Small intestine (tissue), 7 donors: ENCODE results near the gene COL25A1. TPM values are rescaled to one million over a fixed set of nuclear protein-coding genes. Genes with fewer than 3 reads are reported as not detected.

Experiments used
- DNase-seq, 2 donors: peaks; one replicate each; pipeline versions ENCODE4 v3.0.0 to v3.0.0-alpha.2; 2013
- FAIRE-seq: peaks from 2 replicates; lab custom pipeline; 2012; peaks lifted over from hg19 to GRCh38; lab: Jason Lieb, UNC
- H3K27ac ChIP-seq, 3 donors: one replicate each; pipeline ENCODE4 v1.5.1; 2013; ENCODE audit warnings: low read length in 2 of 3, mild to moderate bottlenecking in 2 of 3, control low read depth in 1 of 3, inconsistent platforms in 1 of 3, low read depth in 1 of 3, moderate library complexity in 1 of 3
- H3K27me3 ChIP-seq, 3 donors: one replicate each; pipeline ENCODE4 v1.6.1; 2013; ENCODE audit warnings: low read length in 3 of 3, inconsistent platforms in 1 of 3; ENCODE audit not compliant: control insufficient read depth in 3 of 3, insufficient read depth in 3 of 3
- H3K36me3 ChIP-seq, 3 donors: one replicate each; pipeline ENCODE4 v1.6.1; 2013; ENCODE audit warnings: low read length in 3 of 3, inconsistent platforms in 1 of 3, low read depth in 1 of 3, mild to moderate bottlenecking in 1 of 3, moderate library complexity in 1 of 3; ENCODE audit not compliant: control insufficient read depth in 3 of 3, insufficient read depth in 2 of 3
- H3K4me1 ChIP-seq, 3 donors: one replicate each; pipeline ENCODE4 v1.6.1; 2013; ENCODE audit warnings: low read length in 2 of 3, inconsistent platforms in 1 of 3, low read depth in 1 of 3, mild to moderate bottlenecking in 1 of 3, moderate library complexity in 1 of 3; ENCODE audit not compliant: control insufficient read depth in 3 of 3, insufficient read depth in 2 of 3
- H3K4me3 ChIP-seq, 3 donors: one replicate each; pipeline ENCODE4 v1.5.1; 2013; ENCODE audit warnings: low read length in 3 of 3, control low read depth in 1 of 3, inconsistent platforms in 1 of 3, low read depth in 1 of 3, mild to moderate bottlenecking in 1 of 3, moderate library complexity in 1 of 3
- H3K9me3 ChIP-seq, 2 donors: one replicate each; pipeline ENCODE4 v1.6.1; 2013; ENCODE audit warnings: low read depth in 1 of 2, low read length in 1 of 2; ENCODE audit not compliant: control insufficient read depth in 2 of 2, insufficient read depth in 1 of 2
- WGBS, 3 donors: extraction: QIAGEN DNeasy Blood & Tissue Kit; methylation state at CpG; one replicate each; pipeline ENCODE4 v1.1.7; 2013; 5-methylcytosine and 5-hydroxymethylcytosine counted together
- polyA plus RNA-seq, 4 donors: library from polyadenylated mRNA; stranded (reverse) in 3 of 4; unstranded in 1 of 4; fragments of 200-250 nt in 3 of 4; fragments of 120-200 nt in 1 of 4; gene quantifications; one replicate each; pipeline versions ENCODE4 v1.2.1 to v1.2.3, GENCODE V29; 2013
- donor health status: healthy with polysubstance abuse.
- donor health status: control.
- donor health status: control.
- donor health status: Bipolar disorder and iron deficiency.
- donor health status: healthy.

Gene COL25A1
- polyA plus RNA-seq, 4 donors, result 0.24 to 6.2 (median 2.5) TPM

DNA sequence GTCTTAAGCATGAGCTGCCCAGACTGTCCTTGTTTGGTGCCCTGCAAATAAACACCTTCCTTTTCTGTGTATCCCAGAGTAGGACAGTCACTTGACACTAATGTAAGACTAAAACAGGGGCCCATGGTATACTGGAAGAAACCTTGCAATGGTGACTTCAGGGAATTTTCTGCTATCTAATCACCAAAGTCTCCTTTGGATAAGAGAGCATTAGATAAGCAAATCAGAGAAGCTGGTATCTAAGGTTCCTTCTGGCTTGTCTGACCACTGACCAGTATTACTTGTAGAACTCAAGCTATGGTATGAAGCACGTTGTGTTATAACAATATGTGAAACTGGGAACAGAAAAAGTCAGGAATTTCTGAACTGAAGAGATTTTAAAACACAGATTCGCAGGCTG is 173.9 kb downstream of the COL25A1 start:
- no peaks in the 10 kb centered on the region for H3K9me3 ChIP-seq
- no peaks in the 10 kb centered on the region for H3K4me1 ChIP-seq
- FAIRE-seq (no peak), DNase-seq (no peak)
- no peak overlapping the region for H3K4me3 ChIP-seq
- H3K27me3 ChIP-seq, result peaks cover 0 to 4% (median 0%) of the 10 kb centered on the region in 3 donors
- H3K36me3 ChIP-seq, result no peaks in the 10 kb centered on the region
- WGBS, 3 donors, result 65 to 73% (median 67%) methylated on average over 2 of the region's 2 CpGs
- H3K27ac ChIP-seq, result no peak overlapping the region

- FAIRE-seq (no peak), DNase-seq (no peak)
- Histone ChIP-seq H3K9me3 (no peaks in the 10 kb centered on the region), H3K4me3 (no peak overlapping the region), H3K27ac (no peak overlapping the region), H3K36me3 (no peaks in the 10 kb centered on the region), H3K4me1 (no peaks in the 10 kb centered on the region), H3K27me3 (peaks cover 0 to 4% (median 0%) of the 10 kb centered on the region in 3 donors)
- 78 to 82% (median 78%) methylated on average over 2 of the region's 2 CpGs for WGBS, 3 donors
Observed at GRCh38 chr4:109127866-109128265, 174.6 kb downstream of the COL25A1 start.

- H3K4me1 ChIP-seq, result no peaks in the 10 kb centered on the region
- H3K36me3 ChIP-seq, result no peaks in the 10 kb centered on the region
- no peak overlapping the region for H3K4me3 ChIP-seq
- H3K27ac ChIP-seq, result no peak overlapping the region
- H3K27me3 ChIP-seq, result peaks cover 0 to 4% (median 0%) of the 10 kb centered on the region in 3 donors
- no peaks in the 10 kb centered on the region for H3K9me3 ChIP-seq
- no peak for FAIRE-seq
- 77 to 78% (median 78%) methylated on average over 2 of the region's 2 CpGs for WGBS, 3 donors
- no peak for DNase-seq
Observed at GRCh38 chr4:109126856-109127255, 175.6 kb downstream of the COL25A1 start.

DNA sequence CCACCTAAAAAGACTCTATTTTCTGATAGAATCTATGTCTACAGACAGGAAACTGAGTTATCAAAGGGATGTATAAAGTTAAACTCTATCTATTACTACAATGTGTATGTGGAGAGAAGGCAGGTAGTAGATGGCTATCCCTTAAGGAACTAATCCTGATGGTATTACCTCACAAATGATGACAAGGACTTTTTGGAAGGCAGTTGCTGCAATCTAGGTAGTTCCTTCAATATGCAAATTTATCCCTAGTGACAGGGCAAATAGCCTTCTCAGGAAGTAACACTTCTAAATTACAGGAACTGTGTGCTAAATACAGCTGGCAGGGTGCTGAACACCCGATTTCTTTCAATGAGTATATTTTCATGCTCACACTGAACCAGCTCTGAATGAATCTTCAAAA is 177.4 kb downstream of the COL25A1 start:
- Histone ChIP-seq H3K9me3 (no peaks in the 10 kb centered on the region), H3K27ac (no peak overlapping the region), H3K4me1 (no peaks in the 10 kb centered on the region), H3K36me3 (no peaks in the 10 kb centered on the region), H3K4me3 (no peak overlapping the region), H3K27me3 (peaks cover 0 to 4% (median 0%) of the 10 kb centered on the region in 3 donors)
- no peak for DNase-seq
- 21 to 39% (median 32%) methylated on average over 1 of the region's 1 CpG for WGBS, 3 donors
- no peak for FAIRE-seq

DNA sequence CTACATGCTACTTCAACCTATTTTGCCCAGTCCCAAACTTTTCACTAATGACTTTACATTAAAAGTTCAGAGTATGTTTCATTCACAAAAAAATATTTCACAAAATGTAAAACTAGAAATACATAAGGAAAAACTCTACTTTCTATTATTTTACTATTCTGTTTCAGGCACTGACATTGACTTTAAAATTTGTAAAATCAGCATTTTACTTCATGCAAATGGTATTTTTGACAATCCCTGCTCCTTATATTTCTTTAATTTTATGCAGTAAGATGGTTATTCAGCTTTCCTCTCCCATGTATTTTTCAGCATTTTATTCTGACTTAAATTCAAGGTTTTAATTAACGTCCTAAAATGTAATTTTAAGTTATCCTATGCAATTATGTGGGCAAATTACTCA is 178.5 kb downstream of the COL25A1 start:
- no peak for DNase-seq
- peaks cover 0 to 4% (median 0%) of the 10 kb centered on the region in 3 donors for H3K27me3 ChIP-seq
- FAIRE-seq, result no peak
- H3K27ac ChIP-seq, result no peak overlapping the region
- H3K4me1 ChIP-seq, result no peaks in the 10 kb centered on the region
- no peaks in the 10 kb centered on the region for H3K36me3 ChIP-seq
- H3K4me3 ChIP-seq, result no peak overlapping the region
- WGBS, 3 donors, result 68 to 89% (median 73%) methylated on average over 1 of the region's 1 CpG
- H3K9me3 ChIP-seq, result no peaks in the 10 kb centered on the region

GRCh38 chr4:109121561-109121960 is 180.9 kb downstream of the COL25A1 start:
- no peaks in the 10 kb centered on the region for H3K4me1 ChIP-seq
- no peaks in the 10 kb centered on the region for H3K36me3 ChIP-seq

DNA sequence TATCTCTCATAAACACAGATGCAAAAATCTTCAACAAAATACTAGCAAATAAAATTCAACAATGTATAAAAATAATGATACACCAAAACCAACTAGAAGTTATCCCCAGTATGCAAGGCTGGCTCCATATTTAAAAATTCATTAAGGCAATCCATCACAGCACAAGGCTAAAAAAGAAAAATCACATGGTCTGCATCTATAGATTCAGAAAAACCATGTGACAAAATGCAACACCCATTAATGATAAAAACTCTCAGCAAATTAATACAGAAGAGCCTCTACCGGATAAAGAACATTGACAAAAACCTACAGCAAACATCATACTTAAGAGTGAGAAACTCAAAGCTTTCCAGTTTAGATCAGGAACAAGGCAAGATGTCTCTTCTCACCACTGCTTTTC is 182.6 kb downstream of the COL25A1 start:
- no peak for DNase-seq
- H3K4me3 ChIP-seq, result no peak overlapping the region
- no peaks in the 10 kb centered on the region for H3K9me3 ChIP-seq
- no peak for FAIRE-seq
- WGBS, 3 donors, result 90 to 96% (median 93%) methylated on average over 1 of the region's 1 CpG
- no peaks in the 10 kb centered on the region for H3K27me3 ChIP-seq
- H3K27ac ChIP-seq, result no peak overlapping the region
- no peaks in the 10 kb centered on the region for H3K4me1 ChIP-seq
- H3K36me3 ChIP-seq, result no peaks in the 10 kb centered on the region

More at GRCh38 chr4:109121561-109121960, 180.9 kb downstream of the COL25A1 start:
- Histone ChIP-seq H3K27ac (no peak overlapping the region), H3K27me3 (no peaks in the 10 kb centered on the region), H3K9me3 (no peaks in the 10 kb centered on the region), H3K4me3 (no peak overlapping the region)
- DNase-seq (no peak), FAIRE-seq (no peak)
- 90 to 97% (median 93%) methylated on average over 1 of the region's 1 CpG for WGBS, 3 donors

DNA sequence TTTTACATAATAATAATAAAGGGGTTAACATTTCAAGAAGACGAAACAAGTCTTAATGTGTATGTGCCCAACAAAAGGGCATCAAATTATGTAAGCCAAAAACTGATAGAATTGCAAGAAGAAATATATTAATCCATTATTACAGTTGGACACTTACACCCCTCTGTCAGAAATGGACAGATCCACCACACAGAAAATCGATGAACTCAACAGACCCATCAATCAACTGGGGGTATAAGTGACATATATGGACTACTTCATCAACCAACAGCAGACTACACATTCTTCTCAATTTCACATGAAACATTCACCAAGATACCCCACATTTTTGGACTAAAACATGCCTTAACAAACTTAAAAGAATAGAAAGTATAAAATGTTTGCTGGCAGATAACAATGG is 183.8 kb downstream of the COL25A1 start:
- FAIRE-seq (no peak), DNase-seq (no peak)
- 84 to 88% (median 86%) methylated on average over 2 of the region's 2 CpGs for WGBS, 3 donors
- Histone ChIP-seq H3K9me3 (no peaks in the 10 kb centered on the region), H3K36me3 (no peaks in the 10 kb centered on the region), H3K4me3 (no peak overlapping the region), H3K4me1 (no peaks in the 10 kb centered on the region), H3K27me3 (no peaks in the 10 kb centered on the region), H3K27ac (no peak overlapping the region)

DNA sequence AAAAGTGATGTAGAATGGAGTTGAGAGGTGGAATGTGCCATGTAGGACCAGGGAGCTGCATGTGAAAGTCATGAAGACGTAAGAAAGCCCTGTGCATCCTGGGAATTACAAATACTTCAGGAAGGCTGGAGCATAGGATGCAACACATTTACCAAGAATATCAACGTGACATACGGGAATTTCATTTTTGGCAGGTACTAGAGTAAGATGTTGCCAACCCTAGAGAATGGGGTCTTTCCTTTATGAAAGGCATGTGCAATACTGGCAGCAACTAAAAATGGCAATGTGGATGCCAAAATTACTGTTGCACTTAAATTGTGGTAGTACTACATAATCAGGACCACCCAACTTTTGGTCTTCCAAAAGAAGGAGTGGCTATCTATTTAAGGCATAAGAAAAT is 188.0 kb downstream of the COL25A1 start:
- Histone ChIP-seq H3K4me1 (no peaks in the 10 kb centered on the region), H3K9me3 (no peaks in the 10 kb centered on the region), H3K36me3 (no peaks in the 10 kb centered on the region), H3K27ac (no peak overlapping the region), H3K4me3 (no peak overlapping the region), H3K27me3 (no peaks in the 10 kb centered on the region)
- 83 to 84% (median 83%) methylated on average over 3 of the region's 3 CpGs for WGBS, 3 donors
- FAIRE-seq (no peak), DNase-seq (no peak)
